ENCODE results near the gene SERINC5.

GRCh38 chr5:80141681-80142080 lies 114.2 kb downstream of the SERINC5 start:
- TF ChIP-seq POLR2A (IDR thresholded peaks at IDR 0.05) (no peak), CTCF (IDR thresholded peaks at IDR 0.05) (no peak), EP300 (IDR thresholded peaks at IDR 0.05) (no peak)

Measured in gastroesophageal sphincter (tissue), 3 donors.